ENCODE data around the gene AATF.

AATF gene

DNA sequence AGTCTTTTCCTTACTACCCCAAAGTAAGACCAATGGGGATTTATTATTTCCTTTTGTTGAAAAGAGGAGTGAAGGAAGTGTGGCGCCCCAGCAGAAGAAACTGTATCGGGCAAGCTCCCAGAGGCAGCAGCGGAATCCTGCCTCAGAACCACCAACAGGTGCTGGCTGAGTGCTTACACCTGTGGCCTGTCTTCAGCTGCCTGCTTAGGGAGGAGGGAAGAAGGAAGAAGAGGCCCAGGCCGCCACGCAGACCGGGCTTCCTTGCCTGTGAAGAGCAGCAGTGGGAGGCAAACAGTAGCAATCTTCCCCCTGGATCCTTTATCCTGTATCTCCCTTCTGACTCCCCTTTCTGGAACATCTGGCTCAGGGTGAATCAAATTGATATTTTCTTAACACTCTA is 134.7 kb downstream of the AATF start:
- in situ Hi-C loops (cut with MboI; ENCODE audit: low sequenced_read_pairs, unreplicated experiment), result no loop called here
- TF ChIP-seq, protein P1, sequence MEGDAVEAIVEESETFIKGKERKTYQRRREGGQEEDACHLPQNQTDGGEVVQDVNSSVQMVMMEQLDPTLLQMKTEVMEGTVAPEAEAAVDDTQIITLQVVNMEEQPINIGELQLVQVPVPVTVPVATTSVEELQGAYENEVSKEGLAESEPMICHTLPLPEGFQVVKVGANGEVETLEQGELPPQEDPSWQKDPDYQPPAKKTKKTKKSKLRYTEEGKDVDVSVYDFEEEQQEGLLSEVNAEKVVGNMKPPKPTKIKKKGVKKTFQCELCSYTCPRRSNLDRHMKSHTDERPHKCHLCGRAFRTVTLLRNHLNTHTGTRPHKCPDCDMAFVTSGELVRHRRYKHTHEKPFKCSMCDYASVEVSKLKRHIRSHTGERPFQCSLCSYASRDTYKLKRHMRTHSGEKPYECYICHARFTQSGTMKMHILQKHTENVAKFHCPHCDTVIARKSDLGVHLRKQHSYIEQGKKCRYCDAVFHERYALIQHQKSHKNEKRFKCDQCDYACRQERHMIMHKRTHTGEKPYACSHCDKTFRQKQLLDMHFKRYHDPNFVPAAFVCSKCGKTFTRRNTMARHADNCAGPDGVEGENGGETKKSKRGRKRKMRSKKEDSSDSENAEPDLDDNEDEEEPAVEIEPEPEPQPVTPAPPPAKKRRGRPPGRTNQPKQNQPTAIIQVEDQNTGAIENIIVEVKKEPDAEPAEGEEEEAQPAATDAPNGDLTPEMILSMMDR (IDR thresholded peaks at IDR 0.05; ENCODE audit: borderline replicate concordance, control extremely low read depth, extremely low read depth, insufficient read depth, missing control alignments), result no peak
- no peak for DNase-seq (ENCODE audit: low spot score)

DNA sequence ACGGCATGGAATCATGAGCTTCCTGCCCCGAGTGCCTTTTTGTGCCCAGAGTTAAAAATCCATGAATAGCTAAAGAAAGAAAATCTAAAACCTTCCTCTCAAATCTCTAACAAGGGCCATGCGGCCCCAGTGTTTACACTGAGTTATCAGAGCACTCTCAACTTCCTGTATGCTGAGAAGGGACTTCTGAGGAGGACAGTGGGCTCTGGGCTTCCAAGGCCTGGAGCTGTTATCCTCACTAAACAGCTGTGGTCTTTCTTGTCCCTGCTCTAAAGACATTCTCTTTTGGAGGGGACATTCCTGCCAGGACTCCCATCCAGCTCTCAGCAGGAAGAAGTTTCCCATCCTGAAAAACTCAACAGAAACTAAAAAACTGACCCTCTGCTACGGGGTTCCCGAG is 135.6 kb downstream of the AATF start:
- TF ChIP-seq, protein P1 (IDR thresholded peaks at IDR 0.05; ENCODE audit: borderline replicate concordance, control extremely low read depth, extremely low read depth, insufficient read depth, missing control alignments), result no peak
- in situ Hi-C loops (cut with MboI; ENCODE audit: low sequenced_read_pairs, unreplicated experiment), result no loop called here
- DNase-seq (ENCODE audit: low spot score), result no peak

DNA sequence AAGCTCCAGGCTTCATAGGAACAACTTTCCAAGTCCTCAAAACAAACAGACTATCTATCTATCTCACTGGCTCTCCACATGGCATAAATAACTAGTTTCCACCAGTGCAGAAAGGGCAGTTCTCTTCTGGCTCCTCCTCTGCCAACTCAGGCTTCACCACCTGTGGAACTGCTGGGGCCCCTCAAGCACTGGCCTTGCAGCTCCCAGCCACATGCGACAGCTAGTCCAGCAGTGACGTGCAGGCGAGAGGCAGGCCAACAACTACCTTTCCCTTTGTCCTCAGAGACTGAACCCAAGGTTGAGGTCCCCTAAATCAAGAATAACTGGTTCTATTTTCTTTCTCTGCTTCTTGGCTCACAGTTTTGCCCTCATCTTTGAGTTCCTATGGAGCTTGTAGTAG is 137.6 kb downstream of the AATF start:
- in situ Hi-C loops (cut with MboI; ENCODE audit: low sequenced_read_pairs, unreplicated experiment), result no loop called here
- TF ChIP-seq, protein P1 (IDR thresholded peaks at IDR 0.05; ENCODE audit: borderline replicate concordance, control extremely low read depth, extremely low read depth, insufficient read depth, missing control alignments), result no peak
- DNase-seq (ENCODE audit: low spot score), result no peak

DNA sequence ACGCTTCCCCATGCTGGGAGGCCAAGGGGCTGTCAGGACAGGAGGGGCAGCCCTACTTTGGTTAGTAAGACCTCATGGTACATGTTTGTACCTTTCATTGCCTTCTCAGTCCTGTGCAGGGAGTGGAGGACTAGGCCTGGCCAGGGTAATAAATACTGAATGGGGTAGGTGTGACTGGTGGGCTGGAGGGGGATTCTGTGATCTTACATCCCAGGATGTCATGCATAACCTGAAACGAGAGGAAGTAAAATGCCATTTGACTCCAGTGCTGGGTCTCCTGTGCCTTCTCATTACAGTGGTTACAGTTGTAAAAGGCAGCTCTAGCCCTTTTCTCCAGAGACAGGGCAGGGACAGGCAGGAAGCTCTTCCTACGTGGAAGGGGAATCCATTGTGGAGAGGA is 138.2 kb downstream of the AATF start:
- TF ChIP-seq, protein P1 (IDR thresholded peaks at IDR 0.05; ENCODE audit: borderline replicate concordance, control extremely low read depth, extremely low read depth, insufficient read depth, missing control alignments), result no peak
- no peak for DNase-seq (ENCODE audit: low spot score)
- in situ Hi-C loops (cut with MboI; ENCODE audit: low sequenced_read_pairs, unreplicated experiment), result no loop called here

GRCh38 chr17:37087683-37088082 is 138.9 kb downstream of the AATF start:
- TF ChIP-seq, protein P1 (IDR thresholded peaks at IDR 0.05; ENCODE audit: borderline replicate concordance, control extremely low read depth, extremely low read depth, insufficient read depth, missing control alignments), result no peak
- DNase-seq (ENCODE audit: low spot score), result no peak
- in situ Hi-C loops (cut with MboI; ENCODE audit: low sequenced_read_pairs, unreplicated experiment), result no loop called here

DNA sequence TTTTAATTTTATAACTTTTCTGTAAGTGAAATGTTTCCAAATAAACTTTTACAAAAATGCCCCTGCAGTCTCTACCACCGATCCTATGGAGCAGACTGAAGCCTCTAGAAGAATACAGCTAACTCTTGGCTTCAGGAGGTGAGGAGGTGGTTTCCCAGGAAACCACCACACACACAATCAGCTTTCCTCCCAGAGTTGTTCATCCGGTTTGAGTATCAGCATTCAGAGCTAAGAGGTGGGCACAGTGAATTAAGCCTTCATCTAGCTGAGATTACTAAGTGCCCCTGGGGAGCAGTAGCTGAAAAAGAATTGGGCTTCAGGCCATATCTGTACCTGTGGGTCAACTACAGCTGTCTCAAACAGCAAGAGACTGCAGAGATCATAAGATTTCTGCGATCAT is 139.7 kb downstream of the AATF start:
- in situ Hi-C loops (cut with MboI; ENCODE audit: low sequenced_read_pairs, unreplicated experiment), result no loop called here
- TF ChIP-seq, protein P1 (IDR thresholded peaks at IDR 0.05; ENCODE audit: borderline replicate concordance, control extremely low read depth, extremely low read depth, insufficient read depth, missing control alignments), result no peak
- no peak for DNase-seq (ENCODE audit: low spot score)

GRCh38 chr17:37088913-37089312 is 140.2 kb downstream of the AATF start:
- DNase-seq (ENCODE audit: low spot score), result no peak

More at GRCh38 chr17:37088913-37089312, 140.2 kb downstream of the AATF start:
- in situ Hi-C loops (cut with MboI; ENCODE audit: low sequenced_read_pairs, unreplicated experiment), result no loop called here
- TF ChIP-seq, protein P1 (IDR thresholded peaks at IDR 0.05; ENCODE audit: borderline replicate concordance, control extremely low read depth, extremely low read depth, insufficient read depth, missing control alignments), result no peak

Data from GM13976 (cell line).